ENCODE measurements around the gene NUBP2. TPM values are rescaled to one million over a fixed set of nuclear protein-coding genes. Genes with fewer than 3 reads are reported as not detected.

The NUBP2 gene
- total RNA-seq, 1 experiment from 2014 or later, result 89.2 TPM

DNA sequence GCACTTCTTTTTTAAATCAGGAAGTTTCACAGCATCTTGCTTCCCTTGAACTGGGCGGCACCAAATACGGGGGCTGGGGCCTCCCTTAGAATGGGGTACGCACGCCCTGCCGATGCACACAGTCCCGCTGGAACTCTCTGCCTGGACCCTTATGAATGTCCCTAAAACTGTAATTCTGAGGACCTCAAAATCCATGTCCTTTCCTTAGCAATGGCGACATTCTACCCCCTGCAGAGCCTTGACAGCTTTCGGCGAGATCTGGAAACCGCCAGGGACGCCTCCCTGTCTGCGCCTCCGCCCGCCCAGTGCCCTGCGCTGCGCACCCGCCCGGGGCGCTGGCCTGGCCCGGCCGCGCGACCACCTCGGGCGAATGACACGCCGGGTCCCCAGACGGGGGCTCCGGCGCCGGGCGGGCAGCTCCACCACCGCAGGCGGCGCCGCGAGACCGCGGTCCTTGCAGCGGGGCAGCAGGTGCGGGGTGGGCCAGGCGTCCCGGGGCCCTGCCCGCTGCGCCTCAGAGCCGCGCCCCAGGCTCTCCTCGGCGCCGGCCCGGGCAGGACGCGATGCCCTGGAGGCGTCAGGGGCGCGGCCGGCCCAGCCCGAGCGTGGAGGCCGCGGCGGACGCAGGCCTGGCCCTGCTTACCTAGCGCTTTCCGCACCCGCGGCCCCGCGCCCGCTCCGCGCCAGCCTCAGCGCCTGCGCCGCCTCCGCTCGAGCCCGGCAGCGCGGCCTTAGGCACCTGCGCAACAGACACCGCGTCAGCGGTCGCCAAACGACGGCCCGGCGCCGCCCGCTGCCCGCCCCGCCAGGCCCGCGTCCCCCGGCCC lies 43.3 kb downstream of the NUBP2 start:
- Mint-ChIP-seq H3K36me3 (no peaks in the 10 kb centered on the region), H3K27me3 (ENCODE audit: low read depth) (peaks cover 2% of the 10 kb centered on the region; the same call in 1 of the 2 replicates), H3K27ac (no peak overlapping the region), H3K4me3 (peak overlapping the region; percentile 65), H3K9me3 (no peaks in the 10 kb centered on the region), H3K4me1 (peaks cover 19% of the 10 kb centered on the region)
- peak; percentile 63 for ATAC-seq
- TF ChIP-seq GABPB1 (CRISPR knock-in tag; IDR thresholded peaks at IDR 0.05) (no peak), ESRRA (CRISPR knock-in tag; IDR thresholded peaks at IDR 0.05; ENCODE audit: borderline replicate concordance) (no peak), KAT7 (CRISPR knock-in tag; IDR thresholded peaks at IDR 0.05; ENCODE audit: borderline replicate concordance) (0 out of 2 replicates have a peak, but pooled peaks have one; percentile 3), ETV6 (CRISPR knock-in tag; IDR thresholded peaks at IDR 0.05) (no peak)
- TF ChIP-seq, protein P1, sequence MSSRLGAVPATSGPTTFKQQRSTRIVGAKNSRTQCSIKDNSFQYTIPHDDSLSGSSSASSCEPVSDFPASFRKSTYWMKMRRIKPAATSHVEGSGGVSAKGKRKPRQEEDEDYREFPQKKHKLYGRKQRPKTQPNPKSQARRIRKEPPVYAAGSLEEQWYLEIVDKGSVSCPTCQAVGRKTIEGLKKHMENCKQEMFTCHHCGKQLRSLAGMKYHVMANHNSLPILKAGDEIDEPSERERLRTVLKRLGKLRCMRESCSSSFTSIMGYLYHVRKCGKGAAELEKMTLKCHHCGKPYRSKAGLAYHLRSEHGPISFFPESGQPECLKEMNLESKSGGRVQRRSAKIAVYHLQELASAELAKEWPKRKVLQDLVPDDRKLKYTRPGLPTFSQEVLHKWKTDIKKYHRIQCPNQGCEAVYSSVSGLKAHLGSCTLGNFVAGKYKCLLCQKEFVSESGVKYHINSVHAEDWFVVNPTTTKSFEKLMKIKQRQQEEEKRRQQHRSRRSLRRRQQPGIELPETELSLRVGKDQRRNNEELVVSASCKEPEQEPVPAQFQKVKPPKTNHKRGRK (CRISPR knock-in tag; IDR thresholded peaks at IDR 0.05; ENCODE audit: borderline replicate concordance), result no peak
- DNase-seq (ENCODE audit: low spot score), result peak; percentile 60
- ChIA-PET POLR2A (no interaction called here), CTCF (interaction anchor here (0.8 kb wide), 1 partner anchor 43 kb away, joined by 4 read pairs; the partner anchor contains the start of genes NUBP2 and SPSB3)

DNA sequence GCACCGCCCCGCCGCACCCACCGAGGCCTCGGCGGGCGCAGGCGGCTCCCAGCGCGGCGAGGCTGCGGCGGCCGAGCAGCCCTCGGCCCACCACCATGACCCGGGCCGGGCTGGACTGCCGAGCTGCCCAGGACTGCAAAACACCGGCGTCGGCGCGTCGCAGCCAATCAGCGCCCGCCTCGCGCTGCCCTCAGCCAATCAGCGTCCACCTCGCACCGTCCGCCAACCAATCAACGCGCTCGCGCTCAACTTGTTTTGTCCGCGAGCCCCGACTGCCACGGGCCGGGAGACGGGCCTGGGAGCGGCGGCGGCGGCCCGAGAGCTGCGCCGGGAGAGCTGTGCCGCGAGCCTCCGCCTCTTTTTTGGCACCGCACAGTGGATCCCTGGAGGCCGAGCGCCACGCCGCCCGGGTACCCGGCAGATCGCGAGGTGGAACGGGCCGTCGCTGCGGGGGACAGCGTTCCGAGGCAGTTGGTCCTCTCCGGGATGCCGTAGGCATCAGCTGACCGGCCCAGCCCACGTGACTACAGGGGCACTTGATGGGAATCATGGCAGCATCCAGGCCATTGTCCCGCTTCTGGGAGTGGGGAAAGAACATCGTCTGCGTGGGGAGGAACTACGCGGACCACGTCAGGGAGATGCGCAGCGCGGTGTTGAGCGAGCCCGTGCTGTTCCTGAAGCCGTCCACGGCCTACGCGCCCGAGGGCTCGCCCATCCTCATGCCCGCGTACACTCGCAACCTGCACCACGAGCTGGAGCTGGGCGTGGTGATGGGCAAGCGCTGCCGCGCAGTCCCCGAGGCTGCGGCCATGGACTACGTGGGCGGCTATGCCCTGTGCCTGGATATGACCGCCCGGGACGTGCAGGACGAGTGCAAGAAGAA lies 44.2 kb downstream of the NUBP2 start, which contains the start of the genes FAHD1 and HAGH:
TSS of gene FAHD1 (plus strand) at position 516 of the 883 bp plus-strand sequence. CDS start at position 549, 33 bp downstream.
TSS of gene HAGH (minus strand) at position 135 of the 883 bp plus-strand sequence. CDS start at position 97, 38 bp downstream.
- DNase-seq (ENCODE audit: low spot score) (peak; percentile 92), ATAC-seq (peak; percentile 88)
- H3K27ac Mint-ChIP-seq, result peak within 1 kb of the TSS; percentile 91
- peaks cover 19% of the 10 kb centered on the region for H3K4me1 Mint-ChIP-seq
- H3K27me3 Mint-ChIP-seq (ENCODE audit: low read depth), result peaks cover 2% of the 10 kb centered on the region; the same call in 1 of the 2 replicates
- no peaks in the 10 kb centered on the region for H3K9me3 Mint-ChIP-seq
- H3K4me3 Mint-ChIP-seq, result peak within 1 kb of the TSS; percentile 95
- ChIA-PET CTCF (interaction anchor here (0.5 to 1.6 kb wide), 4 partner anchors 14 to 114 kb away, joined by 3 to 6 read pairs (median 3); partner anchors contain the start of genes NUBP2 and SPSB3), POLR2A (interaction anchor here (0.6 to 1.1 kb wide), 4 partner anchors 33 to 138 kb away, joined by 3 to 4 read pairs (median 4); partner anchors contain the start of genes IGFALS, NUBP2, RPS2 and SPSB3)
- H3K36me3 Mint-ChIP-seq, result no peaks in the 10 kb centered on the region
- TF ChIP-seq, protein P2, sequence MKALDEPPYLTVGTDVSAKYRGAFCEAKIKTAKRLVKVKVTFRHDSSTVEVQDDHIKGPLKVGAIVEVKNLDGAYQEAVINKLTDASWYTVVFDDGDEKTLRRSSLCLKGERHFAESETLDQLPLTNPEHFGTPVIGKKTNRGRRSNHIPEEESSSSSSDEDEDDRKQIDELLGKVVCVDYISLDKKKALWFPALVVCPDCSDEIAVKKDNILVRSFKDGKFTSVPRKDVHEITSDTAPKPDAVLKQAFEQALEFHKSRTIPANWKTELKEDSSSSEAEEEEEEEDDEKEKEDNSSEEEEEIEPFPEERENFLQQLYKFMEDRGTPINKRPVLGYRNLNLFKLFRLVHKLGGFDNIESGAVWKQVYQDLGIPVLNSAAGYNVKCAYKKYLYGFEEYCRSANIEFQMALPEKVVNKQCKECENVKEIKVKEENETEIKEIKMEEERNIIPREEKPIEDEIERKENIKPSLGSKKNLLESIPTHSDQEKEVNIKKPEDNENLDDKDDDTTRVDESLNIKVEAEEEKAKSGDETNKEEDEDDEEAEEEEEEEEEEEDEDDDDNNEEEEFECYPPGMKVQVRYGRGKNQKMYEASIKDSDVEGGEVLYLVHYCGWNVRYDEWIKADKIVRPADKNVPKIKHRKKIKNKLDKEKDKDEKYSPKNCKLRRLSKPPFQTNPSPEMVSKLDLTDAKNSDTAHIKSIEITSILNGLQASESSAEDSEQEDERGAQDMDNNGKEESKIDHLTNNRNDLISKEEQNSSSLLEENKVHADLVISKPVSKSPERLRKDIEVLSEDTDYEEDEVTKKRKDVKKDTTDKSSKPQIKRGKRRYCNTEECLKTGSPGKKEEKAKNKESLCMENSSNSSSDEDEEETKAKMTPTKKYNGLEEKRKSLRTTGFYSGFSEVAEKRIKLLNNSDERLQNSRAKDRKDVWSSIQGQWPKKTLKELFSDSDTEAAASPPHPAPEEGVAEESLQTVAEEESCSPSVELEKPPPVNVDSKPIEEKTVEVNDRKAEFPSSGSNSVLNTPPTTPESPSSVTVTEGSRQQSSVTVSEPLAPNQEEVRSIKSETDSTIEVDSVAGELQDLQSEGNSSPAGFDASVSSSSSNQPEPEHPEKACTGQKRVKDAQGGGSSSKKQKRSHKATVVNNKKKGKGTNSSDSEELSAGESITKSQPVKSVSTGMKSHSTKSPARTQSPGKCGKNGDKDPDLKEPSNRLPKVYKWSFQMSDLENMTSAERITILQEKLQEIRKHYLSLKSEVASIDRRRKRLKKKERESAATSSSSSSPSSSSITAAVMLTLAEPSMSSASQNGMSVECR (CRISPR knock-in tag; IDR thresholded peaks at IDR 0.05; ENCODE audit: borderline replicate concordance), result peak; percentile 87; the same call in 1 of the 2 replicates
- TF ChIP-seq EMX1 (CRISPR knock-in tag; IDR thresholded peaks at IDR 0.05) (no peak), CREM (CRISPR knock-in tag; IDR thresholded peaks at IDR 0.05) (peak; percentile 73; the same call in 1 of the 2 replicates), SOX15 (CRISPR knock-in tag; IDR thresholded peaks at IDR 0.05) (no peak), ZNF219 (CRISPR knock-in tag; IDR thresholded peaks at IDR 0.05; ENCODE audit: borderline replicate concordance) (peak; percentile 68; the same call in 1 of the 2 replicates), NFATC4 (CRISPR knock-in tag; IDR thresholded peaks at IDR 0.05) (no peak), GABPB1 (CRISPR knock-in tag; IDR thresholded peaks at IDR 0.05) (peak; percentile 75), PREB (CRISPR knock-in tag; IDR thresholded peaks at IDR 0.05; ENCODE audit: borderline replicate concordance) (no peak; the same call in none of the 2 replicates), NFE2L1 (CRISPR knock-in tag; IDR thresholded peaks at IDR 0.05) (0 out of 2 replicates have a peak, but pooled peaks have one; percentile 73), HMGXB4 (CRISPR knock-in tag; IDR thresholded peaks at IDR 0.05) (peak; percentile 93), ETV6 (CRISPR knock-in tag; IDR thresholded peaks at IDR 0.05) (peak; percentile 89)
- TF ChIP-seq, protein P3, sequence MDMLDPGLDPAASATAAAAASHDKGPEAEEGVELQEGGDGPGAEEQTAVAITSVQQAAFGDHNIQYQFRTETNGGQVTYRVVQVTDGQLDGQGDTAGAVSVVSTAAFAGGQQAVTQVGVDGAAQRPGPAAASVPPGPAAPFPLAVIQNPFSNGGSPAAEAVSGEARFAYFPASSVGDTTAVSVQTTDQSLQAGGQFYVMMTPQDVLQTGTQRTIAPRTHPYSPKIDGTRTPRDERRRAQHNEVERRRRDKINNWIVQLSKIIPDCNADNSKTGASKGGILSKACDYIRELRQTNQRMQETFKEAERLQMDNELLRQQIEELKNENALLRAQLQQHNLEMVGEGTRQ (CRISPR knock-in tag; IDR thresholded peaks at IDR 0.05), result peak; percentile 100
- TF ChIP-seq, protein P4, sequence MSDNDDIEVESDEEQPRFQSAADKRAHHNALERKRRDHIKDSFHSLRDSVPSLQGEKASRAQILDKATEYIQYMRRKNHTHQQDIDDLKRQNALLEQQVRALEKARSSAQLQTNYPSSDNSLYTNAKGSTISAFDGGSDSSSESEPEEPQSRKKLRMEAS (CRISPR knock-in tag; IDR thresholded peaks at IDR 0.05), result peak; percentile 96
- TF ChIP-seq, protein P5, sequence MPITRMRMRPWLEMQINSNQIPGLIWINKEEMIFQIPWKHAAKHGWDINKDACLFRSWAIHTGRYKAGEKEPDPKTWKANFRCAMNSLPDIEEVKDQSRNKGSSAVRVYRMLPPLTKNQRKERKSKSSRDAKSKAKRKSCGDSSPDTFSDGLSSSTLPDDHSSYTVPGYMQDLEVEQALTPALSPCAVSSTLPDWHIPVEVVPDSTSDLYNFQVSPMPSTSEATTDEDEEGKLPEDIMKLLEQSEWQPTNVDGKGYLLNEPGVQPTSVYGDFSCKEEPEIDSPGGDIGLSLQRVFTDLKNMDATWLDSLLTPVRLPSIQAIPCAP (CRISPR knock-in tag; IDR thresholded peaks at IDR 0.05), result 0 out of 2 replicates have a peak, but pooled peaks have one; percentile 77
